Stimulated activated CD8-positive, alpha-beta memory T cell treated with anti-CD3 and anti-CD28 coated beads, Interleukin-15, amount 100 ng/mL, for 48 hours (primary cell): Measurements from ENCODE around the gene TCF7L2.
"Not testable (repeated sequence)": the region's sequence is repeated elsewhere in the genome, so short reads cannot be mapped to it uniquely, and the experiment has no call there.

Experiments
- DNase-seq, 2 donors: peaks; one replicate each; pipeline ENCODE4 v3.0.0-alpha.2; 2020; ENCODE audit warnings: low read depth in 2 of 2

TCF7L2 gene

DNA sequence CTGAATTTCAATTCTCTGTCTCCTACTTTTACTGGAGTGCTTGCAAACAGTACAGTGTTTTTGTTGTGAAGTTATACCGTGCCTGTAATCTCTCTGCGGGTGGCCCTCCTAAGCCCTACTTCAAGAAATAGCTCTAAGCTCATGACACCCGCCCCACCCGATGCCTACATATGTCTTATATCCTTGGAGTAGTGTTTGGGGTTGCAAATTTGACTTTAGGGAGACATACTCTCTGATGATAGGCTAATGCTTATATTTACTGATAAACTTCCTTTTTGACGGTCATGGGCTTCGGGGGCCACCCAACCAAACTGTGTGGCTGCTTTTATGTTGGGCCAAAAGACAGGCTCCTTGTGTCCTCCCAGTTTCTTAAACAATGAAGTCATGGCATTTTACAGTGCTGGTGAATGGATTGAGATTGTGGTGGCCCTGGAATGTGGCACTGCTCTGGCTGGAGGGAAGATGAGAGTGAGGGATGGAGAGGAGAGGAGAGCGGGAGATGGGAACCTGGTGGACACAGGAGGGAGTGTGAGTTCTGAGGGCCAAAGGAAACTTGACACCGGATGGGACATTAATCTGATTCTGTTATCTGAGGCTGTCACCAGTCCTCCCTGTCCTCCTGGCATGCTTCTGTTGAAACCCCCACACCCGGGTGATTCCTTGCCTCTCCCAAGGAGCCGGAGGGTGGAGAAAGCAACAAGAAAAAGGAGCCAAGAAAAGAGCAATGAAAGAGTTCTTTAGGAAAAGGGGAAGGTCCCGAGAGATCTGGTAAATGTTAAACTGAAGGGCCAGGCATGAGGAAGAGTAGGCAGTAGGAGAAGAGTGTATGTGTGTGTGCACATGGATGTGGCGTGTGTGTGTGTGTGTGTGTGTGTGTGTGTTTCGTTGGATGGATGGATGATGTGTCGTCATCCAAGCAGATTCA, 113.3 kb downstream of the TCF7L2 start:
- DNase-seq = no peak

DNA sequence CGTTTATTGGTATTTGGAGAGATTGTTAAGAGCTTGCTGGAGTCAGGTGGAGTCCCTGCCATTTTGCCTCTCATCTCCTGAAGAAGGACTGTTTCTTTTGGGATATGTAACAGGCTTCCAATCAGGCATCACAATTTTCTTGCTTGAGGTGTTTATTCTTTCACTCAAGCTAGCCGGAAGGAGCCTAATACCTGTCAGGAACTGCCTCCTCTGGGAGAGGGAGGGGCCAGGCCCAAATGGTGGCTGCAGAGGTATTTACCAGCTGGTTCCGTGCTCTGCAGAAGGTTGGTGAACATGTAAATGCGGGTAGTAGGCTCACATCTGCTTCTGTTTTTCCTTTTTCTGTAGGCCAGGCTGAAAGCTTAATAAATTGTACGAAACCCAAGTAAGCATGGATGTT, 114.0 kb downstream of the TCF7L2 start:
- DNase-seq = no peak

- not testable (repeated sequence) for DNase-seq
Observed at GRCh38 chr10:113066120-113066519, 116.1 kb downstream of the TCF7L2 start.

DNA sequence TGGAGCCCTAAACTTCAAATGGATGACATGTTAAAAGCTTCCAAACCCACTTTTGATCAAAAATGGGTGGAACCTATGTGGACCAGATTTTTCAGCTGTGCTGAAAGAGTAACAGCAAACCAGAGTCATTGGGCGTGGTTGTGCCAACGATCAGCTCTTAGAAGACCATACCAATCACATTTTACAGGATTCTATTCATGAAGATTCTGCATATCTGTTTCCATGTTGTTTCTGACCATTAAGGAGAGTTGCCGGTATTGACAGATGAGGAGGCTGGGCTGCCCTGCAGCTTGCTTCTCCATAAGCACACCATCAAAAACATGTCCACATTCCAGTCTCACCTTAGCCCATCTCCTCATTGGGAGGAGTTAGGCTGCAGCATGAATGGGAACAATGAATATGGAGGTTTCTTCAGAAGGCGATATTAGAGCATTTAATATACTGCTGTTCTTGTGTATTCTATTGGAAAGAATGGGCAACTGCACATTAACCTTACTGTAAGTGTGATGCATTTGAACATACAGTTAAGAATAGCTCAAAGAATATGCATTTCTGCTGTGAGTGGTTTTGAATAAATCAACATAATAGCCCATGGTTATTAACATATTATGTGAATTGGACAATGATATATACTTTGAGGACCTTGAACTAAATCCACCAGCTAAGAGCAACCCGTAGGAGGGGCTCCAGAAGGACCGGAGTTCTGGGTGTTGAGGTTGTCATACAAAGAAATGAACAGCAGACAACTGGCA, 116.7 kb downstream of the TCF7L2 start:
- no peak for DNase-seq

DNA sequence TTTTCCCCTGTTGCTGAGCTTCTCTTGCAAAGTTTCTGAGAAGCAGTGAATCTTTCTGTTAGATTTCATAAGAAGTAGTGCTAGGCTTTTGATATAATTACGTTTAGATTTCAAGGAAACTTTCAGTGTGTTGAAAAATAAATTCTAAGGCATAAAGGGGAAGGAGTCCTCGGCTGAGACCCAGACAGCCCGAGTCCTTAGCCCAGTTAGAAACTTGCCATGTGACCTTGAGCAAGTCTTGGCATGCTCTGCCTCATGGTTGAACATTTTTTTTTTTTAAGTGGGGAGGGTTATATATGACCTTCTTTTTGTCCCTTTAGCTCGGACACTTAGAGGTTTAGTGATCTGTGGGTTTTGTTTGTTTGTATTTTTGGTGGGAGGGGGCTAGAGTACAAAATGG, 117.5 kb downstream of the TCF7L2 start:
- no peak for DNase-seq

GRCh38 chr10:113068178-113068890, 118.3 kb downstream of the TCF7L2 start:
- no peak for DNase-seq

- DNase-seq = no peak
Observed at GRCh38 chr10:113069595-113069994, 119.5 kb downstream of the TCF7L2 start.

GRCh38 chr10:113071446-113071845, 121.4 kb downstream of the TCF7L2 start:
- no peak for DNase-seq

DNA sequence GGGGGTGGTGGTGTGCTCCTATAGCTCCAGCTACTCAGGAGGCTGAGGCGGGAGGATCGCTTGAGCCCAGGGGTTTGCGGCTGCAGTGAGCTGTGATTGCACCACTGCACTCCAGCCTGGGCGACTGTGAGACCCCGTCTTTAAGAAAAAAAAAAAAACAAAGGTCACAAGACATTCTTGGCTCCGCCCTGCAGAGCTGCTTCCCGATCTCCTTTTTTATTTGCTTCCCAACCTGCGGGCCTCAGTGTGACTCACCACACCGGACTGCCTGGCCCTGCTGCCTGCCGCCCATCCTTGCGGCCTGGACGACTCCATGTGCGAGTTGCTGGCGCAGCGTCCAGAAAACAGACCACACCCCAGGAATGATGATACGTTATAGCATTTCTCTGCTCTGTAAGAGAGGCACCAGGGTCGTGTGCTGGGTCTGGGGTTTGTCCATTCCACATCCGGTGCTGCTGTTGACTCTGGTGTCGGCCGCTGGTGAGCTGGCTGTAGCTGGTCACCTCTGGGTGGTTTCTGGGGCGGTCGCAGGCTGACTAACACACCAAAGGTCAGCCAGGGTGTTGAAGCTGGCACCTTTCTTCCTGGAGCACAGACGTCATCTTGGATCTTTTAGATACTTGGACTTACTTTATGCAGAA, 123.6 kb downstream of the TCF7L2 start:
- DNase-seq = no peak

DNA sequence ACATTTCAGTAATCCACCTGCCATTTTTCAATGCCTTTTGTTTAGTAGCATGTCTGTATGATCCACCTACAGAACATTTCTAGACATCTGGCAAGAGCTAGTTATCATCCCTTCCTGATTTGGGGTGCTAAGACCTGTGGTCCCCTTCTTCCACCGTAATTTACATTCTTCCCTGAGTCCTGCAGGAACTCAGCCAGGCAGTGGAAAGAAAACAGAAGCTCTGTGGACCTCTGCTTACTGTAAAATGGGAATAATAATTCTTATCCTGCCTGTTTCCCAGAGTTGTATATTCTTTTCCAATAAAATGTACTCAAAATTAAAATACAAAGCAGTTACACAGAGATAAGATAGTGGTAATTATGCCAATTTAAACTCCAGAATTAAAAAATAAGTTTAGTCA, 126.9 kb downstream of the TCF7L2 start:
- DNase-seq = no peak

DNA sequence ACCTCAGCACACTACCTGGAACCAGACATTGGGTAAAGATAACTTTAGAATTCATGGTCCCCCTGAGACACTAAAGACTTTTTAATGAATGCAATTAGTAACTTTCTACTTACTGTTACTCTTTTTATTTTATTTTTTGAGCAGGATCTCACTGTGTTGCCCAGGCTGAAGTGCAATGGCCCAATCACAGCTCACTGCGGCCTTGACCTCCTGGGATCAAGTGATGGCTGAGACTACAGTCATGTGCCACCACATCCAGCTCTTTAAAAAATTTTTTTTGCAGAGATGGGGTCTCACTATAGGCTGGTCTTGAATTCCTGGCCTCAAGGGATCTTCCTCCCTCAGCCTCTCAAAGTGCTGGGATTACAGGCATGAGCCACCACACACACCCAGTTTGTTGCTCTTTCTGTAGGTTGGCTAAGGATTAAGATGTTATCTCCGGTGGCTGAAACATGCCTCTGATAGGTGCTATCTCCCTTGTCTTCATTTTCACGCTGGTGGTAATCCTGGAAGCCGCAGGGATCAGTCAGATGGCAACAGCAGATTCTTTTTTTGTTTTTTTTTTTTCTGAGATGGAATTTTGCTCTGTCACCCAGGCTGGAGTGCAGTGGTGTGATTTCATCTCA, 128.3 kb downstream of the TCF7L2 start:
- DNase-seq = no peak

- no peak for DNase-seq
Observed at GRCh38 chr10:113080061-113080924, 130.2 kb downstream of the TCF7L2 start.

DNA sequence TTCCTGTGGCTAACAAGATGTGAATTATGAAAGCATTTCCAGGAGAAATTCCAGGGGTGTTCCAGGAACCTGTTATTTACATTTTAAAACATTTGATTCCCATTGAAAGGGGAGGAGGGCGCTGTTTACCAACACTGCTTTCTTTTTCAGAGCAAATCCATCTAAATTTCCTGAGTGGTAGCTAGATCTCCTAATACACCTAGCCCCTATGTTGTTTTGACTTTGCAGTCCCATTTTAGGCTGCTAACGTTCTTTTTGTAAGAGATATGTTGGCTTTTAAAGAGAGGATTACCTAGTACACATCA, 130.8 kb downstream of the TCF7L2 start:
- DNase-seq = no peak

- DNase-seq = no peak
Observed at GRCh38 chr10:113084031-113084430, 134.0 kb downstream of the TCF7L2 start.

DNA sequence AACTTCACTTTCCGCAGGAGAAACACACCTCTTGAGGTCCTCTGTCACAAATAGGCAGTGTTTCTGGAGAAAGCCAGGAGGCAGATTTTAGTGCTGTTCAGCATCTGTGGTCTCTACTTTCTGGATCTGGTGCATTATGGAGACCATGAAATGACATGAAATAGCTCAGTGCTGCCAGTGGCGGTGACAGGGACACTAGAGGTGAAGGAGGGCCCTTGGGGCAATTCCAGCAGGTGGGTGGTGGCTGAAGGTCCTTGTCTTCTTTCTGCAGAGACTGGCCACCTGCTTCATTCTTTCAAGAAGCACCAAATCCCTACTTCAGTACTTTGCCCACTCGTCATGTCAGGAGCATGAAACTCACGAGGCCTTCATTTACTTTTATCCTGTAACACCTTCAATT, 135.7 kb downstream of the TCF7L2 start:
- DNase-seq = no peak

- no peak for DNase-seq
Observed at GRCh38 chr10:113086282-113086681, 136.2 kb downstream of the TCF7L2 start.

DNA sequence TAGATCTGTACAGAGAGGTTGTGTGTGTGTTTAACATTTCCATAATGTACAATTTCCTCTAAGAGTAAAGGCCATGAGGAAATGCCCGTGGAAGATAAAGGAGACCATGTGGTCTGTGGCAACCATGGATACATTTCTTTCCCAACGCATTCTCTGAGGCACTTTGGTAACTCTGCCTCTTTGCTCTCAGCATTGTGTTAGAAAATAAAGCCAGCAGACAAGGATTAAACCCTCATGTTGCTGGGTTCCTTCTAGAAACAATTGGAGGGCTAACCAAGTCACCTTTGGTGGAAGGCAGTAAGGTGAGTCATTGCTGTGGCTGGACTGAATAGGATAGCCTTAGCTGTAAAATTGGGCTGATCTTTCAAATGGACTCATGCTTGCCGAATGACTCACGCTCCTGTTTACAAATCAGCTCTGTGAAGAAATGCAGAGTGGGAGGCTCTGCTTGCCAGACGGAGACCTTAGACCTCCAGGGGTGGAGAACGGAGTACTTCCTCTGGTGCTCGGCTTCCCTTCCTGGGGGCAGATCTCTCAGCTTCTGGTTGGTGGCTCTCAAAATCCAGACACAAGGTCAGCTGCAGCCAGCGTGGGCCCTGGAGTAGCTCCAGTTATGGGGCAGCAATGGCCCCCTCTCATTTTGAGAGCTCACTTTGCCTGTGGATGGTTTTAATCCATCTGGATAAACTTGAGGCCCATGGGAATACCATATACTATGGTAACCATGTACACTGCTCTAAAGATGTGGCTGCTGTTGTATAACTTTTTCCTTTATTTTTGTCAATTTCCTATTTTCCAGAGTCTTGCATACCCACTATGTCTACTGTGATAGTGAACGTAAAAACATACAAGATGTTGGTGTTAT, 137.3 kb downstream of the TCF7L2 start:
- DNase-seq = no peak

- DNase-seq = no peak
Observed at GRCh38 chr10:113088194-113088593, 138.1 kb downstream of the TCF7L2 start.

- no peak for DNase-seq
Observed at GRCh38 chr10:113089551-113089950, 139.5 kb downstream of the TCF7L2 start.

DNA sequence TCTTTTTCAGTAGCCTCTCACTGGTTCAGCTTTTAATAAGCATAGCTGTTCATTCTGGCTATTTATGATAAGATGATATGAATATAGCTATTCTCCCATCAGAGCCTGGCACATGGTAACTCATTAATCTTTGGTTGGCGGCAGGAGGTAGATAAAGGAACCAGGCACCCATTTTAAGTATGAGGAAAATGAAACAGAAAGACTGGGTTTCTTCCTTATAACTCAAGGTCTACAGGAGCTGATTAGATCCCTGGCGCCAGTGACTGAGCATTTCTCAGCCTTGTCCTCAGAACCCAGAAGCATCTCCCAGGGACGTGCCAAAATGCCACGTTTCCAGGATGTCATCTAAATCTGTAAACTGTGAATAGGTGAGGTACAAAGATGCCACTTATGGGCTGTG, 141.9 kb downstream of the TCF7L2 start:
- DNase-seq = no peak
